Testis (tissue), 3 donors: Measurements from ENCODE around the gene PHF24. TPM values are rescaled to one million over a fixed set of nuclear protein-coding genes. Genes with fewer than 3 reads are reported as not detected.
A peak's percentile ranks its signal among the peaks of the same experiment; 100 is the strongest.

Experiments used
- DNase-seq: peaks from one replicate; pipeline ENCODE4 v3.0.0-alpha.2; 2019
- H3K27ac ChIP-seq, 2 donors: fragments of 200-600 bp; sonication (generic); one replicate each; pipeline ENCODE4 v1.5.1; 2019
- H3K27me3 ChIP-seq: fragments of 200-600 bp; sonication (generic); one replicate; pipeline ENCODE4 v1.5.1; 2019
- H3K36me3 ChIP-seq: fragments of 200-600 bp; sonication (generic); one replicate; pipeline ENCODE4 v1.5.1; 2017; ENCODE audit warnings: low read depth; ENCODE audit errors: missing control alignments
- H3K4me1 ChIP-seq: fragments of 200-600 bp; sonication (generic); one replicate; pipeline ENCODE4 v1.5.1; 2019
- H3K4me3 ChIP-seq, 2 donors: fragments of 200-600 bp; sonication (generic); one replicate each; pipeline ENCODE4 v1.5.1; 2017 to 2019
- H3K9me3 ChIP-seq: fragments of 200-600 bp; sonication (generic); one replicate; pipeline ENCODE4 v1.5.1; 2017
- CTCF ChIP-seq, 3 experiments: fragments of 450-650 bp in 2 of 3; fragments of 200-600 bp in 1 of 3; sonication (generic) in 1 of 3; IDR thresholded peaks; one replicate each; pipeline ENCODE4 v1.5.1; 2016 to 2019; ENCODE audit warnings: antibody characterized with exemption in 3 of 3, mild to moderate bottlenecking in 2 of 3, moderate library complexity in 1 of 3
- POLR2A ChIP-seq: fragments of 450-650 bp; IDR thresholded peaks from one replicate; pipeline ENCODE4 v1.6.1; 2017; ENCODE audit warnings: antibody characterized with exemption, mild to moderate bottlenecking, moderate library complexity
- WGBS, 2 donors: methylation state at CpG; one replicate each; pipeline ENCODE4 v1.1.5; 2018; 5-methylcytosine and 5-hydroxymethylcytosine counted together
- intact Hi-C: fragments of 100-400 bp; cut with DNase I; formaldehyde crosslinking; loops from one replicate; pipeline ENCODE4 v1.15.1; 2023; ENCODE audit warnings: low total_unique reads
- polyA plus RNA-seq: library from polyadenylated mRNA; stranded (reverse); fragments of 350-450 nt; fragmentation: Illumina TruSeq; extraction: RNeasy Lipid Tissue Mini Kit (QIAGEN cat#74804); gene quantifications from one replicate; pipeline ENCODE4 v1.2.3, GENCODE V29; 2014; ENCODE audit warnings: low read depth, low replicate concordance; ENCODE audit not compliant: insufficient read depth
- total RNA-seq, 2 donors: library from RNA; depleted of rRNA; stranded (reverse); fragments of >200 nt; gene quantifications; one replicate each; pipeline ENCODE4 v1.2.3, GENCODE V29; 2016

Gene PHF24
- total and polyA plus RNA-seq, 3 donors from 2014 or later: 44.8 to 132 (median 93.3) TPM

GRCh38 chr9:34989946-34990635 is 32.0 kb downstream of the PHF24 start:
- Histone ChIP-seq H3K27me3 (no peaks in the 10 kb centered on the region), H3K4me3 (peak overlapping the region; percentile 95 to 96), H3K9me3 (no peaks in the 10 kb centered on the region), H3K4me1 (peaks cover 52% of the 10 kb centered on the region), H3K27ac (peak overlapping the region; percentile 97), H3K36me3 (no peaks in the 10 kb centered on the region)
- TF ChIP-seq CTCF (IDR thresholded peaks at IDR 0.05) (no peak), POLR2A (no peak)
- intact Hi-C loops: loop anchor here (10.0 kb wide), 1 partner anchor 115 kb away; the partner anchor contains the start of gene STOML2
- DNase-seq: peak; percentile 81
- 0 to 11% methylated on average over 5 to 34 of the region's 39 CpGs for WGBS, 2 donors

GRCh38 chr9:34990908-34991606 is 33.0 kb downstream of the PHF24 start:
- no peaks in the 10 kb centered on the region for H3K27me3 ChIP-seq
- TF ChIP-seq CTCF (IDR thresholded peaks at IDR 0.05): no peak
- no peak for TF ChIP-seq POLR2A
- no peak overlapping the region for H3K4me3 ChIP-seq
- intact Hi-C loops: loop anchor here (10.0 kb wide), 1 partner anchor 114 kb away; the partner anchor contains the start of gene STOML2
- no peak for DNase-seq
- no peaks in the 10 kb centered on the region for H3K9me3 ChIP-seq
- H3K4me1 ChIP-seq: peaks cover 56% of the 10 kb centered on the region
- WGBS, 2 donors: 64 to 74% methylated on average over 7 of the region's 7 CpGs
- H3K27ac ChIP-seq: peak overlapping the region; percentile 97
- H3K36me3 ChIP-seq: no peaks in the 10 kb centered on the region

- intact Hi-C loops: loop anchor here (10.0 kb wide), 1 partner anchor 113 kb away; the partner anchor contains the start of gene STOML2
- no peak for DNase-seq
- Histone ChIP-seq H3K36me3 (no peaks in the 10 kb centered on the region), H3K27me3 (no peaks in the 10 kb centered on the region), H3K9me3 (no peaks in the 10 kb centered on the region), H3K4me1 (peaks cover 56% of the 10 kb centered on the region), H3K27ac (peak overlapping the region; percentile 83 to 91), H3K4me3 (no peak overlapping the region)
- 73 to 87% methylated on average over 8 to 14 of the region's 15 CpGs for WGBS, 2 donors
- TF ChIP-seq CTCF (IDR thresholded peaks at IDR 0.05) (no peak), POLR2A (no peak)
Measured at GRCh38 chr9:34991607-34992375, 33.7 kb downstream of the PHF24 start.

GRCh38 chr9:34992376-34992951 is 34.4 kb downstream of the PHF24 start:
- no peak for DNase-seq
- TF ChIP-seq CTCF (IDR thresholded peaks at IDR 0.05) (no peak), POLR2A (no peak)
- intact Hi-C loops: loop anchor here (10.0 kb wide), 1 partner anchor 112 kb away; the partner anchor contains the start of gene STOML2
- H3K4me1 ChIP-seq: peaks cover 56% of the 10 kb centered on the region
- peak overlapping the region; percentile 83 to 91 for H3K27ac ChIP-seq
- H3K36me3 ChIP-seq: no peaks in the 10 kb centered on the region
- WGBS, 2 donors: 53 to 70% methylated on average over 5 to 16 of the region's 16 CpGs
- H3K27me3 ChIP-seq: no peaks in the 10 kb centered on the region
- H3K9me3 ChIP-seq: no peaks in the 10 kb centered on the region
- no peak overlapping the region for H3K4me3 ChIP-seq
